DND-41 (cell line): ENCODE data around the gene TBC1D14.

Source experiments
- ATAC-seq: fragments of 200-7000 bp; cut with Tn5 transposase; 3 replicates; pipeline ENCODE4 v1.9.1; 2021; ENCODE audit warnings: low read depth; ENCODE audit not compliant: insufficient read depth
- DNase-seq: peaks from one replicate; pipeline ENCODE4 v3.0.0-alpha.2; 2020
- H2AFZ ChIP-seq: 2 replicates; pipeline ENCODE4 v1.6.0; 2012; ENCODE audit warnings: low read depth, low read length
- H3K27ac ChIP-seq: 2 replicates; pipeline ENCODE4 v1.5.1; 2012; ENCODE audit warnings: low read length, inconsistent platforms
- H3K27me3 ChIP-seq: fragments of 200-600 bp; sonication (generic); 2 replicates; pipeline ENCODE4 v1.6.0; 2012; ENCODE audit warnings: low read length, mild to moderate bottlenecking, inconsistent platforms; ENCODE audit not compliant: insufficient read depth, poor library complexity
- H3K36me3 ChIP-seq: 2 replicates; pipeline ENCODE4 v1.5.1; 2012; ENCODE audit warnings: low read length, inconsistent platforms; ENCODE audit not compliant: insufficient read depth
- H3K4me1 ChIP-seq: 2 replicates; pipeline ENCODE4 v1.5.1; 2012; ENCODE audit warnings: mild to moderate bottlenecking, low read length; ENCODE audit not compliant: insufficient read depth
- H3K4me2 ChIP-seq: 2 replicates; pipeline ENCODE4 v1.6.0; 2012; ENCODE audit warnings: mild to moderate bottlenecking, moderate library complexity, low read length, inconsistent platforms; ENCODE audit not compliant: insufficient read depth
- H3K4me3 ChIP-seq, 2 experiments: fragments of 200-600 bp in 1 of 2; shearing (Covaris generic) in 1 of 2; 2 replicates each; pipeline ENCODE4 v1.5.1; 2012 to 2016; ENCODE audit warnings: inconsistent platforms in 2 of 2, low read length in 2 of 2, mild to moderate bottlenecking in 2 of 2, low read depth in 1 of 2, moderate library complexity in 1 of 2
- H3K79me2 ChIP-seq: 2 replicates; pipeline ENCODE4 v1.6.0; 2012; ENCODE audit warnings: low read length, inconsistent platforms; ENCODE audit not compliant: insufficient read depth
- H3K9ac ChIP-seq: 2 replicates; pipeline ENCODE4 v1.6.0; 2012; ENCODE audit warnings: low read depth, mild to moderate bottlenecking, inconsistent platforms, low read length, moderate library complexity
- H3K9me3 ChIP-seq: 2 replicates; pipeline ENCODE4 v1.5.1; 2012; ENCODE audit warnings: low read length, moderate library complexity, mild to moderate bottlenecking, inconsistent platforms; ENCODE audit not compliant: insufficient read depth, severe bottlenecking
- H4K20me1 ChIP-seq: 2 replicates; pipeline ENCODE4 v1.6.0; 2012; ENCODE audit warnings: low read length; ENCODE audit not compliant: insufficient read depth
- EZH2 ChIP-seq: IDR thresholded peaks from 3 replicates; pipeline ENCODE4 v1.6.1; 2012; ENCODE audit warnings: borderline replicate concordance, low read depth, mild to moderate bottlenecking, moderate library complexity, low read length, inconsistent platforms; ENCODE audit not compliant: severe bottlenecking
- TF ChIP-seq, protein P1 (sequence below): IDR thresholded peaks from 2 replicates; pipeline ENCODE4 v1.5.1; 2012; ENCODE audit warnings: borderline replicate concordance, low read length, moderate library complexity, mild to moderate bottlenecking; ENCODE audit not compliant: poor library complexity, severe bottlenecking; ENCODE audit errors: extremely low read depth

Gene TBC1D14

GRCh38 chr4:7070729-7071511 is 161.3 kb downstream of the TBC1D14 start:
- peak; percentile 41 for ATAC-seq

GRCh38 chr4:7073059-7073458 is 163.4 kb downstream of the TBC1D14 start:
- H4K20me1 ChIP-seq: peaks cover 7% of the 10 kb centered on the region
- no peak overlapping the region for H3K4me3 ChIP-seq
- no peak overlapping the region for H3K4me2 ChIP-seq
- H3K36me3 ChIP-seq: no peaks in the 10 kb centered on the region
- no peaks in the 10 kb centered on the region for H3K9me3 ChIP-seq
- TF ChIP-seq, protein P1, sequence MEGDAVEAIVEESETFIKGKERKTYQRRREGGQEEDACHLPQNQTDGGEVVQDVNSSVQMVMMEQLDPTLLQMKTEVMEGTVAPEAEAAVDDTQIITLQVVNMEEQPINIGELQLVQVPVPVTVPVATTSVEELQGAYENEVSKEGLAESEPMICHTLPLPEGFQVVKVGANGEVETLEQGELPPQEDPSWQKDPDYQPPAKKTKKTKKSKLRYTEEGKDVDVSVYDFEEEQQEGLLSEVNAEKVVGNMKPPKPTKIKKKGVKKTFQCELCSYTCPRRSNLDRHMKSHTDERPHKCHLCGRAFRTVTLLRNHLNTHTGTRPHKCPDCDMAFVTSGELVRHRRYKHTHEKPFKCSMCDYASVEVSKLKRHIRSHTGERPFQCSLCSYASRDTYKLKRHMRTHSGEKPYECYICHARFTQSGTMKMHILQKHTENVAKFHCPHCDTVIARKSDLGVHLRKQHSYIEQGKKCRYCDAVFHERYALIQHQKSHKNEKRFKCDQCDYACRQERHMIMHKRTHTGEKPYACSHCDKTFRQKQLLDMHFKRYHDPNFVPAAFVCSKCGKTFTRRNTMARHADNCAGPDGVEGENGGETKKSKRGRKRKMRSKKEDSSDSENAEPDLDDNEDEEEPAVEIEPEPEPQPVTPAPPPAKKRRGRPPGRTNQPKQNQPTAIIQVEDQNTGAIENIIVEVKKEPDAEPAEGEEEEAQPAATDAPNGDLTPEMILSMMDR: no peak
- TF ChIP-seq EZH2: no peak
- DNase-seq: no peak
- H3K4me1 ChIP-seq: peaks cover 14% of the 10 kb centered on the region
- H3K9ac ChIP-seq: no peak overlapping the region
- H3K27me3 ChIP-seq: no peaks in the 10 kb centered on the region
- no peak overlapping the region for H2AFZ ChIP-seq
- peaks cover 2% of the 10 kb centered on the region; the same call in 1 of the 2 replicates for H3K79me2 ChIP-seq
- ATAC-seq: no peak
- no peak overlapping the region for H3K27ac ChIP-seq

More at GRCh38 chr4:7070729-7071511, 161.3 kb downstream of the TBC1D14 start:
- Histone ChIP-seq H3K9ac (no peak overlapping the region), H3K4me3 (no peak overlapping the region), H3K4me1 (peaks cover 30% of the 10 kb centered on the region), H3K27me3 (no peaks in the 10 kb centered on the region), H3K36me3 (peaks cover 8% of the 10 kb centered on the region; the same call in 1 of the 2 replicates), H2AFZ (peak overlapping the region; percentile 63), H3K79me2 (peaks cover 22% of the 10 kb centered on the region), H3K4me2 (peak overlapping the region; percentile 43; the same call in 1 of the 2 replicates), H3K9me3 (no peaks in the 10 kb centered on the region), H3K27ac (no peak overlapping the region), H4K20me1 (peaks cover 16% of the 10 kb centered on the region)
- peak; percentile 79 for DNase-seq
- TF ChIP-seq EZH2: no peak
- TF ChIP-seq, protein P1: peak; percentile 98

GRCh38 chr4:7073526-7074390 is 164.1 kb downstream of the TBC1D14 start:
- Histone ChIP-seq H3K79me2 (no peaks in the 10 kb centered on the region), H3K4me2 (no peak overlapping the region), H3K27ac (no peak overlapping the region), H3K36me3 (no peaks in the 10 kb centered on the region), H4K20me1 (peaks cover 7% of the 10 kb centered on the region), H2AFZ (no peak overlapping the region), H3K4me1 (peaks cover 11% of the 10 kb centered on the region), H3K4me3 (no peak overlapping the region), H3K9ac (no peak overlapping the region), H3K27me3 (no peaks in the 10 kb centered on the region), H3K9me3 (no peaks in the 10 kb centered on the region)
- DNase-seq (peak; percentile 47), ATAC-seq (peak; percentile 24; the same call in 1 of the 3 replicates)
- TF ChIP-seq EZH2: no peak
- TF ChIP-seq, protein P1: no peak
